ENCODE data around the gene NEK5. TPM values are rescaled to one million over a fixed set of nuclear protein-coding genes. Genes with fewer than 3 reads are reported as not detected.

NEK5 gene
- total RNA-seq, 4 donors from 2014 or later = 0.12 to 0.35 (median 0.27) TPM; not detected in 1

DNA sequence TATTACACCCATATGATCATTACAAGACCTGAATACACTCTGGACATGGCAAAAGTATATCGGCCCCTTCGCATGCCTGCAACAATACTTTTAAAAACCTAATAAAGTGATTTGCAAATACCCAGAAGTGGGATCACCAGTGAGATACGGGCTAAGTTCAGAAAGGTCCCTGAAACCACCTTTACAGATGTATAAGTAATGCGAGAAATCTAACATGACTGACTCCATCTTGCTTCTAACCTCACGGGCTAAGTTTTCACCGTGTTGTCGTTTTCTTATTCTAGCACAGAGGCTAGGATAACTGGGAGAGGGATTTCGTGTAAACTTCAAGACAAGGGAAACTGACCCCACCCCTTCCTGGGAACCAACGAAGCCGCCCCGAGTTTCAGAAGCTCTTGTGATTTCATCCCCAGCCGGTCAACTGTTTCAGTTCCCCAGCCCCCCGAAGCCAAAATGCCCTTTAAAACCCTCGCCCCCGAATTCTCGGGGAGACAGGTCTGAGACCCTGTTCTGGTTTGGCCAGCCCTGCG, 29.8 kb upstream of the NEK5 start:
- Histone ChIP-seq H3K27ac (peak overlapping the region; percentile 31 to 89 (median 88)), H3K36me3 (peaks cover 0 to 12% of the 10 kb centered on the region in 2 donors), H3K4me1 (peaks cover 0 to 35% (median 0%) of the 10 kb centered on the region in 3 donors), H3K4me3 (peak overlapping the region; percentile 74 to 97), H3K9me3 (no peaks in the 10 kb centered on the region), H3K27me3 (no peaks in the 10 kb centered on the region)
- peak; percentile 41 for ATAC-seq
- WGBS, 2 donors (ENCODE audit: low coverage in 1 of 2) = 9 to 12% methylated on average over 5 to 16 of the region's 17 CpGs
- TF ChIP-seq POLR2A (IDR thresholded peaks at IDR 0.05) (no peak), EP300 (IDR thresholded peaks at IDR 0.05) (no peak), POLR2AphosphoS5 (IDR thresholded peaks at IDR 0.05) (no peak)
- TF ChIP-seq, protein P1, sequence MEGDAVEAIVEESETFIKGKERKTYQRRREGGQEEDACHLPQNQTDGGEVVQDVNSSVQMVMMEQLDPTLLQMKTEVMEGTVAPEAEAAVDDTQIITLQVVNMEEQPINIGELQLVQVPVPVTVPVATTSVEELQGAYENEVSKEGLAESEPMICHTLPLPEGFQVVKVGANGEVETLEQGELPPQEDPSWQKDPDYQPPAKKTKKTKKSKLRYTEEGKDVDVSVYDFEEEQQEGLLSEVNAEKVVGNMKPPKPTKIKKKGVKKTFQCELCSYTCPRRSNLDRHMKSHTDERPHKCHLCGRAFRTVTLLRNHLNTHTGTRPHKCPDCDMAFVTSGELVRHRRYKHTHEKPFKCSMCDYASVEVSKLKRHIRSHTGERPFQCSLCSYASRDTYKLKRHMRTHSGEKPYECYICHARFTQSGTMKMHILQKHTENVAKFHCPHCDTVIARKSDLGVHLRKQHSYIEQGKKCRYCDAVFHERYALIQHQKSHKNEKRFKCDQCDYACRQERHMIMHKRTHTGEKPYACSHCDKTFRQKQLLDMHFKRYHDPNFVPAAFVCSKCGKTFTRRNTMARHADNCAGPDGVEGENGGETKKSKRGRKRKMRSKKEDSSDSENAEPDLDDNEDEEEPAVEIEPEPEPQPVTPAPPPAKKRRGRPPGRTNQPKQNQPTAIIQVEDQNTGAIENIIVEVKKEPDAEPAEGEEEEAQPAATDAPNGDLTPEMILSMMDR (IDR thresholded peaks at IDR 0.05) = no peak

DNA sequence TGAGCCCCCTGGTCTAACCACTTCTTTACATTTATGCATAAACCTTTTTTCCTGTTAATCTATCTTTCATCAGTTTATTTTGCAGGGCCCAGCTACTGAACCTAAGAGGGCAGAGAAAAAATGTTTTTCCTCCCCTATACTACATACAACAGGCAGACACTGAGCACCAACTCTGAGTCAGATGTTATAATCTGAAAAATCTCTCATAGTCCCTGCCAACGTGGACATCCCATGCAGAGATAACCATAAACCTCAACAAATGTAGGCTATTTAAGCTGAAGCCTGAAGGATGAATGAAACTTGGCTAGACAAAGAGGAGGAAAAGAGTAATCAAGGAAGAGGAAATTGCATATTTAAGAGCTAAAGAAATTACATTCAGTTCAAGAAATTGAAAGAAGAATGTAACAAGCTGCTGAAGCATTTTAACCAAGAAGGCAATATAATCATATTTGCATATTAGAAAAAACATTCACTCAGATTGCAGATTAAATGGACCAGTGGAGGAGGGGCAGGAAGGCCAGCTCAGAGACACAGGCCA, 27.9 kb upstream of the NEK5 start:
- no peaks in the 10 kb centered on the region for H3K9me3 ChIP-seq
- 67 to 100% methylated on average over 1 of the region's 1 CpG for WGBS, 2 donors (ENCODE audit: low coverage in 1 of 2)

DNA sequence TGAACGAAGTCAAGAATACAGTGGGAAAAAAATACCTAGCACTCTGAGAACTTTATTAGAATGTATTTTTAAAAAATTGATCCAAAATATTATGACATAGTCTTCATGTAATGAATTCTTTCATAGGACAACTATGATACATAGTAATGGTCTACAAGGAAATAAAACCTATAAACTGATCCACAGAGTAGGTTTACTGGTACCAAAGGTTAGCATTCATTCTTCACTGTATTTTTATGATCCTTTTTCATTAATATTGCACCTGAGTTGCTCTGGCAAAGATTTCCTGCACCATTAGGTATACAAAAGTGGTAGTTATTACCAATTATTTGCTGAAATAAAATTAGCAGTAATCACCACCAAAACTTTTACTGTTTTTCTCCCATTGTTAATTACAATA, 26.3 kb upstream of the NEK5 start:
- H3K4me3 ChIP-seq = no peak overlapping the region

More for the DNA sequence above, 27.9 kb upstream of the NEK5 start:
- no peaks in the 10 kb centered on the region for H3K27me3 ChIP-seq
- peaks cover 0 to 21% of the 10 kb centered on the region in 2 donors for H3K36me3 ChIP-seq
- H3K4me1 ChIP-seq = peaks cover 0 to 31% (median 0%) of the 10 kb centered on the region in 3 donors
- TF ChIP-seq EP300 (IDR thresholded peaks at IDR 0.05) (no peak), POLR2A (IDR thresholded peaks at IDR 0.05) (no peak), POLR2AphosphoS5 (IDR thresholded peaks at IDR 0.05) (no peak)
- TF ChIP-seq, protein P1 (IDR thresholded peaks at IDR 0.05) = no peak
- ATAC-seq = no peak
- no peak overlapping the region for H3K4me3 ChIP-seq
- no peak overlapping the region for H3K27ac ChIP-seq

DNA sequence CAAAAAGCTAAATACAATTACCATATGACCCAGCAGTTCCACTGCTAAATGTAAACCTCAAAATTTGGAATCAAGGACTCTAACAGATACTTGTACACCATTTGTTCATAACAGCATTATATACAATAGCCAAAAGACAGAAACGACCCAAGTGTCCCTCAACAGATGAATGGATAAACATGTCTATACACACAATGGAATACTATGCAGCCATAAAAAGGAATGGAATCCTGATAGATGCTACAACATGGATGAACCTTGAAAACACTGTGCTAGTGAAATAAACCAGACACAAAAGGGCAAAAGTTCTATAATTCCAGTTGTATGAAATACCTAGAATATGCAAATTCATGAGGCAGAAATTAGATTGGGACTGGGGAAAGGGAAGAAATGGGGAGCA, 18.4 kb upstream of the NEK5 start:
- H3K4me1 ChIP-seq = no peaks in the 10 kb centered on the region
- 85 to 100% methylated on average over 1 of the region's 1 CpG for WGBS, 2 donors (ENCODE audit: low coverage in 1 of 2)
- H3K9me3 ChIP-seq = no peaks in the 10 kb centered on the region
- H3K36me3 ChIP-seq = peaks cover 0 to 90% of the 10 kb centered on the region in 2 donors
- H3K4me3 ChIP-seq = no peak overlapping the region
- H3K27ac ChIP-seq = no peak overlapping the region
- TF ChIP-seq, protein P1 (IDR thresholded peaks at IDR 0.05) = no peak
- no peak for TF ChIP-seq POLR2AphosphoS5 (IDR thresholded peaks at IDR 0.05)
- TF ChIP-seq POLR2A (IDR thresholded peaks at IDR 0.05) = no peak
- TF ChIP-seq EP300 (IDR thresholded peaks at IDR 0.05) = no peak
- no peaks in the 10 kb centered on the region for H3K27me3 ChIP-seq
- no peak for ATAC-seq

More for the DNA sequence above, 26.3 kb upstream of the NEK5 start:
- H3K4me1 ChIP-seq = peaks cover 0 to 28% (median 0%) of the 10 kb centered on the region in 3 donors
- ATAC-seq = no peak
- no peaks in the 10 kb centered on the region for H3K9me3 ChIP-seq
- no peaks in the 10 kb centered on the region for H3K27me3 ChIP-seq
- no peak for TF ChIP-seq POLR2A (IDR thresholded peaks at IDR 0.05)
- TF ChIP-seq, protein P1 (IDR thresholded peaks at IDR 0.05) = no peak
- no peak for TF ChIP-seq EP300 (IDR thresholded peaks at IDR 0.05)
- TF ChIP-seq POLR2AphosphoS5 (IDR thresholded peaks at IDR 0.05) = no peak
- 92 to 100% methylated on average over 1 of the region's 1 CpG for whole genome bisulfite sequencing, 2 donors (ENCODE audit: low coverage in 1 of 2)
- H3K36me3 ChIP-seq = peaks cover 0 to 37% of the 10 kb centered on the region in 2 donors
- no peak overlapping the region for H3K27ac ChIP-seq

GRCh38 chr13:52141299-52141698, 12.4 kb upstream of the NEK5 start:
- no peak for TF ChIP-seq EP300 (IDR thresholded peaks at IDR 0.05)
- TF ChIP-seq, protein P1 (IDR thresholded peaks at IDR 0.05) = no peak
- no peak for TF ChIP-seq POLR2AphosphoS5 (IDR thresholded peaks at IDR 0.05)
- no peak for TF ChIP-seq POLR2A (IDR thresholded peaks at IDR 0.05)
- no peak for ATAC-seq
- peaks cover 0 to 89% of the 10 kb centered on the region in 2 donors for H3K36me3 ChIP-seq
- H3K4me1 ChIP-seq = no peaks in the 10 kb centered on the region
- H3K4me3 ChIP-seq = no peak overlapping the region
- 42 to 49% methylated on average over 2 of the region's 2 CpGs for WGBS, 2 donors (ENCODE audit: low coverage in 1 of 2)
- no peaks in the 10 kb centered on the region for H3K9me3 ChIP-seq
- H3K27ac ChIP-seq = no peak overlapping the region
- no peaks in the 10 kb centered on the region for H3K27me3 ChIP-seq
